Stimulated activated memory B cell treated with anti-CD40 and anti-IgM and Interleukin-4, amounts not matched to agents 10 μg/mL and 1 μg/mL and 100 μg/mL, for 72 hours (primary cell): Measurements from ENCODE around the gene DTX3.
A peak's percentile ranks its signal among the peaks of the same experiment; 100 is the strongest.

Experiments used
- ATAC-seq: fragments of 150-1000 bp; cut with Tn5 transposase; 2 replicates; pipeline ENCODE4 v1.10.0; 2021
- H3K27ac Mint-ChIP-seq: one replicate; pipeline ENCODE4 v1.8.0; 2022; ENCODE audit warnings: mild to moderate bottlenecking, mixed read lengths
- H3K27me3 Mint-ChIP-seq: one replicate; pipeline ENCODE4 v1.8.0; 2022; ENCODE audit warnings: mixed read lengths
- H3K36me3 Mint-ChIP-seq: one replicate; pipeline ENCODE4 v1.8.0; 2022; ENCODE audit warnings: mixed read lengths
- H3K4me1 Mint-ChIP-seq: one replicate; pipeline ENCODE4 v1.8.0; 2022; ENCODE audit warnings: mixed read lengths
- H3K4me3 Mint-ChIP-seq: one replicate; pipeline ENCODE4 v1.8.0; 2022; ENCODE audit warnings: mild to moderate bottlenecking, moderate library complexity, mixed read lengths
- H3K9me3 Mint-ChIP-seq: one replicate; pipeline ENCODE4 v1.8.0; 2022; ENCODE audit warnings: mixed read lengths

The DTX3 gene

DNA sequence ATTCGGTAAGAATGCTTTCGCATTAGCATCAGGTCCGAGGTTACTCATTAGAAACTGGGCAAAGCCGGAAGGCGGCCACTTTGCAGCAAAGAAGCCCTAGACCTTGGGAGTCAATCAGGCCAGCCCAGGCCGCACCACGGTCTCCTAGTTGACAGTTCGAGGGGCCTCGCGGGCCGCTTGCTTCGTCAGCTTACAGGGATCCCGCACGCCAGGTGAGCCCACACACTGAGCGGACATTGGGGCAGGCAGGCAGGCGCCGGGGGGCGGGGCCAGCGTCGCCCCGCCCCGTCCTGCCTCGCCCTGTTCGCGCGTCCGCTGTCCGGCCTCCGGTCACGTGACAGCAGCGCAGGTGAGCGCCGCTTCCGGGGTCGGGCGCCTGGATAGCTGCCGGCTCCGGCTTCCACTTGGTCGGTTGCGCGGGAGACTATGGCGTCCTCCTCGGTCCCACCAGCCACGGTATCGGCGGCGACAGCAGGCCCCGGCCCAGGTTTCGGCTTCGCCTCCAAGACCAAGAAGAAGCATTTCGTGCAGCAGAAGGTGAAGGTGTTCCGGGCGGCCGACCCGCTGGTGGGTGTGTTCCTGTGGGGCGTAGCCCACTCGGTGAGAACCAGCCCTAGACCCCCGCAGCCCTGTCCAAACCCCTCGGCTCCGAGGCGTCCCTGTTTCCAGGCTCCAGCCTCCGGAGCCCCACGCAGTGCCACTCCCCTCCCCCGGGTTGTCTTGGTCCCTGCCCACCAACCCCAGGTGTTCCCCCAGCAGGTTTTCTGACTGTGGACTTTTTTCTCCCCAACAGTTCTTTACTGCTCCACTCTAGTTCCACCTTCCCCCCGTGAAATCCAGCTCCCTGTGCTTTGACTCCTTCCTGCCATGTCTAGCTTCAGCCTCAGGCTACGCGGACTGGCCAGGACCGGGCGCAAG, 13.5 kb upstream of the DTX3 start, which contains the start of gene PIP4K2C:
PIP4K2C (plus strand) TSS at position 329 of the 918 bp plus-strand sequence; CDS start at position 427, 98 bp downstream.
- H3K4me3 Mint-ChIP-seq: peak within 1 kb of the TSS; percentile 90
- ATAC-seq: peak; percentile 98
- no peaks in the 10 kb centered on the region for H3K9me3 Mint-ChIP-seq
- H3K4me1 Mint-ChIP-seq: peaks cover 24% of the 10 kb centered on the region
- peaks cover 10% of the 10 kb centered on the region for H3K36me3 Mint-ChIP-seq
- H3K27me3 Mint-ChIP-seq: no peaks in the 10 kb centered on the region
- H3K27ac Mint-ChIP-seq: peak within 1 kb of the TSS; percentile 81

DNA sequence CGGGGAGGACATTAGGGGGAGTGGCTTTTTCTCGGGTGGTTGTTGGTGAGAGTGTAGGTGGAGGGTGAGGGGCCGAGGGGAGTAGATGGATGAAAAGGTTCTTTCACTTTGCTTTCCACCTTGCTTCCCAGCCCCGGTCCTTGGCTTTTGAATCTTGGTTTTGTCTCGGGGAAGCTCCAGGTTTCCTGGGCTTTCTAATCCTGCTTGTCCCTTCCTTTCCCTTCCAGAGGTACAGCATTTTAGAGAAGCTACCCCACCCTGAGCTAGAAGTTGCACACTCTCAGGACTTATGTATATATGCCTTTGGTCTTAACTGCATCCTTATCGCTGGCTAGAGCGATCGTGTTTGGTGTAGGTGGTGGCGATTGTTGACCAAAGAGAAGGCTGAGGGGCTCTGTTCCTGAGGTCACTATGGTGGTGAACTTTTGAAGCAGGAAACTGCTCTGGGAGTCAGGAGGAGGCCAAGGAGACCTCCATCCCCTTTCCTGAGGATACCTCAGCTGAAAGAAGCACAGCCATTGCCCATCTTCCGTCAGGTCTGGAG, 12.8 kb upstream of the DTX3 start:
- Mint-ChIP-seq H3K9me3 (no peaks in the 10 kb centered on the region), H3K36me3 (peaks cover 14% of the 10 kb centered on the region), H3K4me1 (peaks cover 24% of the 10 kb centered on the region), H3K4me3 (peak overlapping the region; percentile 90), H3K27me3 (no peaks in the 10 kb centered on the region), H3K27ac (peak overlapping the region; percentile 81)
- ATAC-seq: no peak

DNA sequence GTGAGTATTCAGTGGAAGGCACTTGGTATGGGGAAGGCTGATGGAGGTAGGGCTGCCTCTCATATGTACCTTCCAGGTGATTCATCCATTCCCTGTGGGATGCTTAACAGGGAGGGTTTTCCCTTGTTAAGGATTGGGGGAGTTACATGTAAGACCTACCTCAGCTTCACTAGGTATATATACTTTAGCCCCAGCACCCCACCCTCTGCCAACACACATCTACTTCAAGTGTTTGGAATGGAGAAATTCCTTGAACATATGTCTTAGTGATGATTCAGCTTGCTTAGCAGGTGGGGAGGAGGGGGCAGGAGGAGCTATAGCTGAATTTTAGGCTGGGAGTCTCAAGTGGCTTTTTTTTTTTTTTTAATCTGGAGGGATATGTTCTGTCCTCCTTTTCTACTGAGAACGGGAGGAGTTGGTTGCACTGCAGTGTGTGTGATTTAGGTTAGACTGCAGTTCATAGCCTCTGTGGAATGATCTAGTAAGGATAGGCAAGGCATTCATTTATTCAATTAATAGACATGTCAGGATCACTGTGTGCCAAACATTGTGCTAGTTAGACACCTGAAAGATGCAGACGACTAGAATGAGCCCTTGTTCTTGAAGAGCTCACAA, 12.0 kb upstream of the DTX3 start:
- peaks cover 22% of the 10 kb centered on the region for H3K36me3 Mint-ChIP-seq
- no peak for ATAC-seq
- H3K27ac Mint-ChIP-seq: no peak overlapping the region
- H3K27me3 Mint-ChIP-seq: no peaks in the 10 kb centered on the region
- H3K9me3 Mint-ChIP-seq: no peaks in the 10 kb centered on the region
- H3K4me3 Mint-ChIP-seq: peak overlapping the region; percentile 90
- peaks cover 24% of the 10 kb centered on the region for H3K4me1 Mint-ChIP-seq

- Mint-ChIP-seq H3K27me3 (no peaks in the 10 kb centered on the region), H3K27ac (no peak overlapping the region), H3K4me3 (no peak overlapping the region), H3K36me3 (peaks cover 26% of the 10 kb centered on the region), H3K4me1 (peaks cover 24% of the 10 kb centered on the region), H3K9me3 (no peaks in the 10 kb centered on the region)
- ATAC-seq: no peak
These were observed 11.4 kb upstream of the DTX3 start for GRCh38 chr12:57593187-57593586.

- ATAC-seq: no peak
- peaks cover 12% of the 10 kb centered on the region for H3K4me1 Mint-ChIP-seq
- H3K27ac Mint-ChIP-seq: no peak overlapping the region
- H3K36me3 Mint-ChIP-seq: peaks cover 66% of the 10 kb centered on the region
- peaks cover 3% of the 10 kb centered on the region for H3K27me3 Mint-ChIP-seq
- H3K9me3 Mint-ChIP-seq: no peaks in the 10 kb centered on the region
- no peak overlapping the region for H3K4me3 Mint-ChIP-seq
These were observed 4.2 kb upstream of the DTX3 start for GRCh38 chr12:57600395-57600794.

DNA sequence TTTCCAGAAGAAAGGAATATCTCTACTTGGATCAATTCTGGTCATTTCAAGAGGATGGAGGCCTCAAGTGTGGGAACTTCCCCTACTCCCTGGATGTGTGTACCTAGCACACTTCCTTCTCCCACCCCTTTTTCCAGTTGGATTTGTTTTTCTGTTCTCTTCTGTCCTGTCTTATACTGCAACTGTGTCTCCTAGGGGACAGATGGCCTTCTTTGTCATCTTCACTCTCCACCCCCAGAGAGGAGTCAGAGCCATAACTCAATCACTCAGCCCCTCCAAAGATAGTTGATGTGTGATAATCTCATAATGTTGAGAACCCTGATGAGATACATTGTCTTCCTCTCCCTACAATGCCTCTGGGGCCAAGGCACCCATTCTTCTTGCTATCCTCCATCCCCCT, 2.1 kb upstream of the DTX3 start:
- no peak overlapping the region for H3K27ac Mint-ChIP-seq
- peaks cover 48% of the 10 kb centered on the region for H3K36me3 Mint-ChIP-seq
- no peak overlapping the region for H3K4me3 Mint-ChIP-seq
- peaks cover 18% of the 10 kb centered on the region for H3K27me3 Mint-ChIP-seq
- H3K9me3 Mint-ChIP-seq: no peaks in the 10 kb centered on the region
- no peak for ATAC-seq
- H3K4me1 Mint-ChIP-seq: peaks cover 12% of the 10 kb centered on the region

DNA sequence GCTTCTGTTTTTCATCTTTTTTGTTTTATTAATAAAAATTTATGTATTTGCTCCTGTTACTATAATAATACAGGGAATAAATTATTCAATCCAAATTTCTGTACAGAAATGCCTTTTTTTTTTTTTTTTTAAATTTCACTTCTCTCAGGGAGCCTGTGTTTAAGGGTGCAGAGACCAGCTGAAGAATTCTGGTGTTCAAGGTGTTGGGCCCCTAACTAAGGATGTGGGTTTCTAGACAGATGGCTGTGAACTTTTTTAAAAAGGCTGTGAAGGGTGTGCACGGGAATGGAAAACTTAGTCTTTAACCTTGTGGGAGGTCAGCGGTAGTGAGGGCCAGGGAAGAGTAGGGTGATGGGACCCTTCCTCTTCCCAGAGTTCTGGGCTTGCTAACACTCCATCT, 1.3 kb upstream of the DTX3 start:
- Mint-ChIP-seq H3K4me3 (no peak overlapping the region), H3K4me1 (peaks cover 12% of the 10 kb centered on the region), H3K27me3 (peaks cover 20% of the 10 kb centered on the region), H3K9me3 (no peaks in the 10 kb centered on the region), H3K27ac (no peak overlapping the region), H3K36me3 (peaks cover 43% of the 10 kb centered on the region)
- no peak for ATAC-seq

DNA sequence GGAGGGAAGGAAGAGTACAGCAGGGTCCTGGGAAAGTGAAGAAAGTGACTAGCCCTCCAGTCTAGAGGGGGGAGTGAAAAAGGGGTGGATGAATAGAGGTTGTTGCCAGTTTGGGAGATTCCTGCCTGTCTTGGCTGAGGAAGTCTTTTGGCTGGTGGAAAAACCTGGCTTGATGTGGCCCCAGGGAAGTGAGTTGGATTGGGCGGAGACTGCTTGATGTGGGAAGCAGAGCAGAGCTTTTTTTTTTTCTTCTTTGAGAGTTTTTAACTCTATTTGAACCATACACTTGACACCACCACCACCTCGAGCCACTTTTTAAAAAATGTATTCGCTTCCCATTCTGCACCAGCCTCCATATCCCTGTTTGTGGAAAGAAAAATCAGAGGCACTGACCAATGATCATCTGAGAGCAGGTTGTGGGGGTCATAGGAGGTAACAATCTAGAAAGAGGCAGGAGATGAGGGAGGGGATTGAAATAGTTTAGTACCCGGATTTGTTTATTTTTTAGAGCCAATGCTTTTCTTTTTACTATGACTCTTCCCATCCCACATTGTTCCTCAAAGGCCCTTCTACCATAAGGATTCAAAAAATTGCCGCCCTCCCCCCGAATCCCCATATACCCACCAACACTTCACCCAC, 690 bp upstream of the DTX3 start:
- H3K9me3 Mint-ChIP-seq: no peaks in the 10 kb centered on the region
- peaks cover 26% of the 10 kb centered on the region for H3K27me3 Mint-ChIP-seq
- ATAC-seq: no peak
- peaks cover 40% of the 10 kb centered on the region for H3K36me3 Mint-ChIP-seq
- peak overlapping the region; percentile 79 for H3K4me3 Mint-ChIP-seq
- peak overlapping the region; percentile 64 for H3K27ac Mint-ChIP-seq
- H3K4me1 Mint-ChIP-seq: peaks cover 12% of the 10 kb centered on the region

DNA sequence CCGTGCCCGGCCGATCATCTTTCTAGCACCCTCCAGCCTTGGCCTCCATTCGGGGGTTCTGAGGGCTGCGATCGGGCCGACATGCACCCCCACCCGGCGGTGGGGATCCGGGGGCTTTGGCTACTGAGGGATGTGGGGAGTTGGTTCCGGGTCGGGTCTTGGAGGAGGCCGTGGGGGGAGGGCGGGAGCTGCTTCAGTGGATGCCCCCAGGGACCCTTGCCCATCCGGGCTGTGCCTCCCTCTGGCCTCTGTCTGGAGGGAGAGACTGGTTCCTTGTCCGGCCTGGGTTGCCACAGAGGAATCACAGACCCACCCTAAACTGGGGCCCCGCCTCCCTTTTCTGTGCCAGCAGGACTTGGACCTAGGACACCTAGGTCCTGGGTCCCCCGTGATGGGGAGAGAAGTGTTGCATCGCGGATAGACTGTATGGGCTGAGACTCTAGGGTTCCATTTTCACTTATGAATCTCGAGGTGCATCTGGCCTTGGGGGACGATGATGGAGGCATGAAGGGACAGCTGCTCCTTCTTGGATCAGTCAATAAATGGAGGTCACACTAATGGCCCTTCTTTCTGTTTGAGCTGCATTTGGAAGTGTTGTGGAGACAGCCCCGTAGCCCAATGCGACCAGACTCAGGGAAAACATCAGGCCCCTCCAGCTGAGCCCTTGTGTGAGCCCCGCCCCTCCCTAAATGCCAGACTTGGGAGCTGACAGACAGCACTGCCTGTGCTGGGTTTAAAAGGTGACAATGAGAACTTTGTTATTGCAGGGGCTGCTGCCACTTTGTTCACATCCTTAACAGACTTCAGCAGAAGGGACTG, 577 bp downstream of the DTX3 start:
- peaks cover 14% of the 10 kb centered on the region for H3K4me1 Mint-ChIP-seq
- H3K27ac Mint-ChIP-seq: peak overlapping the region; percentile 64
- H3K9me3 Mint-ChIP-seq: no peaks in the 10 kb centered on the region
- peak; percentile 51 for ATAC-seq
- peaks cover 38% of the 10 kb centered on the region for H3K27me3 Mint-ChIP-seq
- peaks cover 27% of the 10 kb centered on the region for H3K36me3 Mint-ChIP-seq
- H3K4me3 Mint-ChIP-seq: peak overlapping the region; percentile 79

DNA sequence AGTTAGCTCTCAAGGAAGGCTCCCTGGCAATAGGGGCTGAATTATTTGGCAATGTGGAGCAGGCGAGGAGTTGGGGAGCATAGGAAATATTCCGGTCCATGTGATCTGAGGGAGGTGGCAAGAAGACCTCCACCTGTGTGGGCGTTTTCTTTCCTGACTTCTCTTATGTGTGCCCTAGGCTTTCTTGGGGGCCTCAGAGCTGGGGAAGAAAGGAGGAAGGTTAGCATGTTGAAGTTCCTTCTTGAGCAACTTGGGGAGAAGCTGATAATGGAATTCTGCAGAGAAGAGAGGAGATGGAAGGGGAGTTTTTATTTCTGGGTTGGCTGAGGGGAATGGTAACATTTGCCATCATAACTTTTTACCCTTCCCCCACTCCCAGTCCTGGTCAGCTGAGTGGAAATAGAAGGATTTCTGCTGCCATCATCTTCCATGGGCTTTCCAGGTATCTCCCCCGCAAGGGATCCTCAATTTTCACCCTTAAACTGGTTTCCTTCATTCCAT, 1.2 kb downstream of the DTX3 start:
- Mint-ChIP-seq H3K27ac (no peak overlapping the region), H3K27me3 (peaks cover 45% of the 10 kb centered on the region), H3K4me3 (no peak overlapping the region), H3K36me3 (peaks cover 20% of the 10 kb centered on the region), H3K4me1 (peaks cover 20% of the 10 kb centered on the region), H3K9me3 (no peaks in the 10 kb centered on the region)
- ATAC-seq: no peak

DNA sequence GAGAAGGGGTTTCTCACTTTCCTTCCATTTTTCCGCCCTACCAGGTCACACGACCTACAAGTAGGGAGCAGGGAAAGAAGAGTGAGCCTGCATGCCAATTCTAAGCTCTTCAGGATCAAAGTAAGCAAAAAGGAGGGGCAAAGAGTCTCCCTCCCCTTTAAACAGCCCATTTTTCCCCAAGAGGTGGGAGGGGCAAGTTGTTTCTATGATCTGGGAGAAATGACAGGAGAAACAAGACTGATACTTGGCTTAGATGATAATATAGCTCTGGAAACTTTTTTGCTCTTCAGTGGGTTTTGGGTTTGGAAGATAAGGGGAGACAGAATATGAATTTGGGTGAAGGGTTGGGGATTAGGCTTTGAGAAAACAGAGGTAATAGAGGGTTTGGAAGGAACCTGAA, 1.8 kb downstream of the DTX3 start:
- no peak overlapping the region for H3K27ac Mint-ChIP-seq
- H3K36me3 Mint-ChIP-seq: peaks cover 15% of the 10 kb centered on the region
- H3K4me1 Mint-ChIP-seq: peaks cover 24% of the 10 kb centered on the region
- H3K4me3 Mint-ChIP-seq: no peak overlapping the region
- peaks cover 50% of the 10 kb centered on the region for H3K27me3 Mint-ChIP-seq
- no peaks in the 10 kb centered on the region for H3K9me3 Mint-ChIP-seq
- no peak for ATAC-seq

- Mint-ChIP-seq H3K36me3 (peaks cover 11% of the 10 kb centered on the region), H3K27ac (no peak overlapping the region), H3K9me3 (no peaks in the 10 kb centered on the region), H3K4me3 (no peak overlapping the region), H3K27me3 (peaks cover 51% of the 10 kb centered on the region), H3K4me1 (peaks cover 24% of the 10 kb centered on the region)
- ATAC-seq: no peak
These were observed 2.2 kb downstream of the DTX3 start for GRCh38 chr12:57606821-57607220.

DNA sequence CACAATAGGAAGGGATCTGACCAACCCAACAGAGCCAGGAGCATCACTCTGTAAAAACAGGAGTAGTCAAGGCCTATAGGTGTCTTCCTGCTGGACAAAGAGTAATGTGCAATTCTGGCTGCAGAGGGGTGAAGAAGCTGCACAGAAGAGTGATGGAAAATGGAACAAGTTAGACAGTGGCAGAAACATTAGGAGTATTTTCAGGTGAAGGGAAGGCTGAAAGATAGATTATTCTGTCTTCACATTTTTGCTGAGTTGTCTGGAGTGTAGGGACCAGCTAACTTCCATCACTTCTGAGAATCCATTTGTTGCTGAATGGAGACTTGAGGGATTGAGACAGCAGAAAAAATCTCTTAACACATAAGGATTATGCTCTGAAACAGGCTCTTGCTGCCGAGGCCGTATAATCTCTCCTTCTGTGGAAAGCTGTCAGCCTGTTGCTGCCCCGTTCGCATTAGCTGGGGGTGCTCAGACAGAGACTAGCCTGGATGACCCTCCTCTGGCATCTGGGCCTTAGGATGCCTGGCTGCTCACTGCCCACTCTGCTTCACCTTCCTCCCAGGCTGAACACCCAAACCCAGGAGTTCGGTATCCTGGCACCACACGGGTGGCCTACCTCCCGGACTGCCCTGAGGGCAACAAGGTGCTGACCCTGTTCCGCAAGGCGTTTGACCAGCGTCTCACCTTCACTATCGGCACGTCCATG, 3.5 kb downstream of the DTX3 start:
- Mint-ChIP-seq H3K36me3 (no peaks in the 10 kb centered on the region), H3K27ac (no peak overlapping the region)

More for the DNA sequence above, 3.5 kb downstream of the DTX3 start:
- H3K4me3 Mint-ChIP-seq: no peak overlapping the region
- H3K4me1 Mint-ChIP-seq: peaks cover 24% of the 10 kb centered on the region
- H3K9me3 Mint-ChIP-seq: no peaks in the 10 kb centered on the region
- peaks cover 64% of the 10 kb centered on the region for H3K27me3 Mint-ChIP-seq
- ATAC-seq: no peak
